ENCODE measurements around the gene STK32B.

Gene STK32B

DNA sequence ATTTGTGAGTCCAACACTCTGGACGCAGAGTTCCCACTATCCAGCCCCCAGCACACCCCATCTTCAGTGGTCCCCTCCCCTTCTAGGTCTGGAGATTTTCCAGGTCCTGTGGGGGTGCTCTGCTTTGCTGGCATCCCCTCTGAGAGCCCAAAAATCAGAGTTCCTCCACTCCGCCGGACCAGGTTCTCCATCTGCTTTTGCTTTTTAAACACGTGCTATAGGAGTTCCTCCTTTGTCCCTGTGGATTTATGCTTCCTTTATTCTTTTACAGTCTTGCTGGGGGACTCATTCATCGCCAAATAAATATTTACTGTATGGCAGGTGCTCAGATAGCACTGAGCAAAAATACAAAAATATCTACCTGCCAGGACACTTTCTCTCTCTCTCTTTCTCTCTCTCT, 324.7 kb downstream of the STK32B start:
- Histone ChIP-seq H3K4me1 (ENCODE audit: control insufficient read depth, insufficient read depth, low read length) (no peaks in the 10 kb centered on the region), H3K4me3 (ENCODE audit: low read depth, low read length) (no peak overlapping the region), H3K36me3 (ENCODE audit: control insufficient read depth, insufficient read depth, low read length) (no peaks in the 10 kb centered on the region), H3K27me3 (ENCODE audit: control insufficient read depth, insufficient read depth, low read length) (no peaks in the 10 kb centered on the region), H3K9me3 (ENCODE audit: control insufficient read depth, insufficient read depth, low read length) (no peaks in the 10 kb centered on the region), H3K9ac (ENCODE audit: low read depth, low read length) (no peak overlapping the region)

DNA sequence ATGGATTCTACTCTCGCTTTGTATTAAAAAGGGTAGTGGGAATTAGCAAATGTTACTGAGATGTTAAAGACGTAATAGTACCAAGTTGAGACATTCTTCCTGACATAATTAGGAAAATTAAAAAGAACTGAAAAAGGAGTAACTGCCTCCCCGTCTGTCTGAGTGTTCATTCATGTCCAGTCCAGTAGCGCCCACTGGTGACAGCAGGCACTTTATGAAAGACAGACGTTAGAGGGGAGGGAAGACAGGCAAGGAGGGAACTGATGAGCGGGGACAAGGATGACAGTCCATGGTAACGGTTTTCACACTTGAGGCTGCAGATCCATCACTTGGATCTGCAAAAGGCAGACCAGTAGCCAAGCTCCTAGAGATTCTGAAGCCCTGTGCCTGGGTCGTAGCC, 326.7 kb downstream of the STK32B start:
- no peak overlapping the region for H3K9ac ChIP-seq (ENCODE audit: low read depth, low read length)
- no peaks in the 10 kb centered on the region for H3K4me1 ChIP-seq (ENCODE audit: control insufficient read depth, insufficient read depth, low read length)
- no peaks in the 10 kb centered on the region for H3K27me3 ChIP-seq (ENCODE audit: control insufficient read depth, insufficient read depth, low read length)
- no peaks in the 10 kb centered on the region for H3K36me3 ChIP-seq (ENCODE audit: control insufficient read depth, insufficient read depth, low read length)
- no peak overlapping the region for H3K4me3 ChIP-seq (ENCODE audit: low read depth, low read length)
- H3K9me3 ChIP-seq (ENCODE audit: control insufficient read depth, insufficient read depth, low read length): no peaks in the 10 kb centered on the region

DNA sequence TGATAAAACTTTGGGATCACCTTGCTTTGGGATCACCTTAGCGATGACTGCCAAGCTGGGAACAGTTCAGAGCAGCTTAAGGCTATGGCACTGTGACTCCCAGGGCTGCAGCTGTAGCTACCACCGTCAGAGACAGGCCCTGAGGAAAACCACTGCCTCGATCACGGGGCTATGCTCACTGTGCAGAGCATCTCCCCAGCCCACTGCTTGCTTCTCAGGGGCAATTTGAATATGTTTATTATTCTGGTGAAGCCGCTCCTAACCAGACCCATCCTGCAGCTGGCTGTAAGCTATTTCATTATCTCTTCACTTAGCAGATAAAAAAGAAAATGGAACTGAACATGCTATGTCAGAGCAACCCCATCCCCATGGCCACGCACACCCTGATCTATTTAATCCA, 328.6 kb downstream of the STK32B start:
- no peak overlapping the region for H3K9ac ChIP-seq (ENCODE audit: low read depth, low read length)
- H3K4me1 ChIP-seq (ENCODE audit: control insufficient read depth, insufficient read depth, low read length): no peaks in the 10 kb centered on the region
- peaks cover under 1% of the 10 kb centered on the region for H3K36me3 ChIP-seq (ENCODE audit: control insufficient read depth, insufficient read depth, low read length)
- no peaks in the 10 kb centered on the region for H3K9me3 ChIP-seq (ENCODE audit: control insufficient read depth, insufficient read depth, low read length)
- H3K4me3 ChIP-seq (ENCODE audit: low read depth, low read length): no peak overlapping the region
- no peaks in the 10 kb centered on the region for H3K27me3 ChIP-seq (ENCODE audit: control insufficient read depth, insufficient read depth, low read length)

DNA sequence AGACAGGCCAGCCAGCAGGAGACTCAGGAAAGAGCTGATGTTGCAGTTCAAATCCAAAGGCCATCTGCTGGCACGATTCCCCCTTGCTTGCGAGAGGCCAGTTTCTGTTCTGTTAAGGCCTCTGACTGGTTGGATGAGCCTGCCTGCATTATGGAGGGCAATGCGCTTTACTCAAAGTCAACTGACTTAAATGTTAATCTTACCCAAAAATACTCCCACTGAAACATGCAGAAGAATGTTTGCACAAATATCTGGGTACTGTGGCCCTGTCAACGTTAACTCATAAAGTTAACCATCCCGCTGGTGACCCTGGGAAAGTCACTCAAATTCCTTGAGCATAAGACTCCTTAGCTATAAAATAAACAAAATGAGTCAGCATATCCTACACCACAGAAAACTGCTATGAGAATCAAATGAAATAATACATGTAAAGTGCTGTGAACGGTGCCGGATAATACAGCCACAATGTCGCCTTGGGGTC, 330.7 kb downstream of the STK32B start:
- Histone ChIP-seq H3K4me1 (ENCODE audit: control insufficient read depth, insufficient read depth, low read length) (no peaks in the 10 kb centered on the region), H3K9me3 (ENCODE audit: control insufficient read depth, insufficient read depth, low read length) (no peaks in the 10 kb centered on the region), H3K27me3 (ENCODE audit: control insufficient read depth, insufficient read depth, low read length) (no peaks in the 10 kb centered on the region), H3K9ac (ENCODE audit: low read depth, low read length) (no peak overlapping the region), H3K36me3 (ENCODE audit: control insufficient read depth, insufficient read depth, low read length) (peaks cover 3% of the 10 kb centered on the region), H3K4me3 (ENCODE audit: low read depth, low read length) (no peak overlapping the region)

GRCh38 chr4:5383191-5383980, 332.1 kb downstream of the STK32B start:
- no peak overlapping the region for H3K9ac ChIP-seq (ENCODE audit: low read depth, low read length)
- no peaks in the 10 kb centered on the region for H3K27me3 ChIP-seq (ENCODE audit: control insufficient read depth, insufficient read depth, low read length)
- peaks cover 3% of the 10 kb centered on the region for H3K36me3 ChIP-seq (ENCODE audit: control insufficient read depth, insufficient read depth, low read length)
- no peaks in the 10 kb centered on the region for H3K4me1 ChIP-seq (ENCODE audit: control insufficient read depth, insufficient read depth, low read length)
- H3K9me3 ChIP-seq (ENCODE audit: control insufficient read depth, insufficient read depth, low read length): no peaks in the 10 kb centered on the region
- H3K4me3 ChIP-seq (ENCODE audit: low read depth, low read length): no peak overlapping the region

DNA sequence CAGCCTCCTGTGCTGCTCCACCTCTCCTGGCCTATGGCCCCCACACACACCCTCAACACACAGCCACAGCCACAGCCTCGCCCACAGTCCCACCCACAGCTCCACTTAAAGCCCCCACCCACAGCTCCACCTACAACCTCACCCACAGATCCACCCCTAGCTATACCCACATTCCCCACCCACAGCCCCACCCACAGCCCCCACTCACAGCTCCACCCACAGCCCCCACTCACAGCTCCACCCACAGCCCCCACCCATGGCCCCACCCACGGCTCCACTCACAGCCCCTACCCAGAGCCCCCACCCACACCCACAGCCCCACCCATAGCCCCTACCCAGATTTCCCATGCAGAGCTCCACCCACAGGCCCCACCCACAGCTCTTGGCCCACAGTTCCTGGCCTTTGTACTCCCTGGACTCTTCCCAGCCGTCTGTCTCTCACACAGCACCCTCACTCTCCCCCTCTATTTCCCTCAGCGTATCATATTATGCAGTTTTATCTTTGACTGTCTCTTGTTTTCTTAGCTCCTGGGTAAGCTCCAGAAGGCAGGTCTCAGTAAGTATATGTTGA, 334.5 kb downstream of the STK32B start:
- Histone ChIP-seq H3K36me3 (ENCODE audit: control insufficient read depth, insufficient read depth, low read length) (peaks cover 3% of the 10 kb centered on the region), H3K27me3 (ENCODE audit: control insufficient read depth, insufficient read depth, low read length) (no peaks in the 10 kb centered on the region), H3K4me1 (ENCODE audit: control insufficient read depth, insufficient read depth, low read length) (no peaks in the 10 kb centered on the region), H3K9me3 (ENCODE audit: control insufficient read depth, insufficient read depth, low read length) (no peaks in the 10 kb centered on the region), H3K9ac (ENCODE audit: low read depth, low read length) (no peak overlapping the region), H3K4me3 (ENCODE audit: low read depth, low read length) (no peak overlapping the region)

GRCh38 chr4:5386921-5387320, 335.6 kb downstream of the STK32B start:
- Histone ChIP-seq H3K27me3 (ENCODE audit: control insufficient read depth, insufficient read depth, low read length) (no peaks in the 10 kb centered on the region), H3K9ac (ENCODE audit: low read depth, low read length) (no peak overlapping the region), H3K4me3 (ENCODE audit: low read depth, low read length) (no peak overlapping the region), H3K4me1 (ENCODE audit: control insufficient read depth, insufficient read depth, low read length) (no peaks in the 10 kb centered on the region), H3K36me3 (ENCODE audit: control insufficient read depth, insufficient read depth, low read length) (peaks cover 3% of the 10 kb centered on the region), H3K9me3 (ENCODE audit: control insufficient read depth, insufficient read depth, low read length) (no peaks in the 10 kb centered on the region)

GRCh38 chr4:5387457-5387856, 336.2 kb downstream of the STK32B start:
- H3K9ac ChIP-seq (ENCODE audit: low read depth, low read length): no peak overlapping the region
- H3K36me3 ChIP-seq (ENCODE audit: control insufficient read depth, insufficient read depth, low read length): peaks cover 3% of the 10 kb centered on the region
- H3K4me1 ChIP-seq (ENCODE audit: control insufficient read depth, insufficient read depth, low read length): no peaks in the 10 kb centered on the region
- H3K4me3 ChIP-seq (ENCODE audit: low read depth, low read length): no peak overlapping the region
- no peaks in the 10 kb centered on the region for H3K9me3 ChIP-seq (ENCODE audit: control insufficient read depth, insufficient read depth, low read length)
- no peaks in the 10 kb centered on the region for H3K27me3 ChIP-seq (ENCODE audit: control insufficient read depth, insufficient read depth, low read length)

GRCh38 chr4:5389756-5390310, 338.6 kb downstream of the STK32B start:
- peaks cover 2% of the 10 kb centered on the region for H3K36me3 ChIP-seq (ENCODE audit: control insufficient read depth, insufficient read depth, low read length)
- no peaks in the 10 kb centered on the region for H3K27me3 ChIP-seq (ENCODE audit: control insufficient read depth, insufficient read depth, low read length)
- no peaks in the 10 kb centered on the region for H3K4me1 ChIP-seq (ENCODE audit: control insufficient read depth, insufficient read depth, low read length)
- H3K4me3 ChIP-seq (ENCODE audit: low read depth, low read length): no peak overlapping the region
- H3K9ac ChIP-seq (ENCODE audit: low read depth, low read length): no peak overlapping the region
- H3K9me3 ChIP-seq (ENCODE audit: control insufficient read depth, insufficient read depth, low read length): no peaks in the 10 kb centered on the region

DNA sequence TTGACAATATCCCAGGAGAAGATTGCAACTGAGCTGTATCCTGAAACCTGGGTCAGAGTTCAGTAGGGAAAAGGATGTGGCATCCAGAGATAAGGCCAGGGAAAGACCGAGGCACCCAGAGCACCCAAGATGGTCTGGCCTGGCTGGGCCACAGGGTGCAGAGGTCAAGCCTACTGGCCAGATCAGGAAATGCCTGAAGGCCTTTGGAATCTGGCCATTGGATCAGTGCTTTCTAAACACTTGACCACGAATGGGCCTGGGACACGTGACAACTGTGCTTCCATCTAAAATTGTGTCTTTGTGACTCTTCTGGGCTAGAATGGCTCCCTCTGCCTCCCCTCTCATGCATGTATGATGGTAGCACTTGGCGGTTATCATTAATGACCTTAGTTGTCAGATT, 340.2 kb downstream of the STK32B start:
- H3K27me3 ChIP-seq (ENCODE audit: control insufficient read depth, insufficient read depth, low read length): no peaks in the 10 kb centered on the region
- H3K9ac ChIP-seq (ENCODE audit: low read depth, low read length): no peak overlapping the region
- H3K4me3 ChIP-seq (ENCODE audit: low read depth, low read length): no peak overlapping the region
- H3K36me3 ChIP-seq (ENCODE audit: control insufficient read depth, insufficient read depth, low read length): no peaks in the 10 kb centered on the region
- H3K4me1 ChIP-seq (ENCODE audit: control insufficient read depth, insufficient read depth, low read length): no peaks in the 10 kb centered on the region
- no peaks in the 10 kb centered on the region for H3K9me3 ChIP-seq (ENCODE audit: control insufficient read depth, insufficient read depth, low read length)

GRCh38 chr4:5393911-5394513, 342.7 kb downstream of the STK32B start:
- Histone ChIP-seq H3K36me3 (ENCODE audit: control insufficient read depth, insufficient read depth, low read length) (no peaks in the 10 kb centered on the region), H3K9ac (ENCODE audit: low read depth, low read length) (no peak overlapping the region), H3K4me3 (ENCODE audit: low read depth, low read length) (no peak overlapping the region), H3K9me3 (ENCODE audit: control insufficient read depth, insufficient read depth, low read length) (no peaks in the 10 kb centered on the region), H3K4me1 (ENCODE audit: control insufficient read depth, insufficient read depth, low read length) (peaks cover 2% of the 10 kb centered on the region), H3K27me3 (ENCODE audit: control insufficient read depth, insufficient read depth, low read length) (no peaks in the 10 kb centered on the region)

DNA sequence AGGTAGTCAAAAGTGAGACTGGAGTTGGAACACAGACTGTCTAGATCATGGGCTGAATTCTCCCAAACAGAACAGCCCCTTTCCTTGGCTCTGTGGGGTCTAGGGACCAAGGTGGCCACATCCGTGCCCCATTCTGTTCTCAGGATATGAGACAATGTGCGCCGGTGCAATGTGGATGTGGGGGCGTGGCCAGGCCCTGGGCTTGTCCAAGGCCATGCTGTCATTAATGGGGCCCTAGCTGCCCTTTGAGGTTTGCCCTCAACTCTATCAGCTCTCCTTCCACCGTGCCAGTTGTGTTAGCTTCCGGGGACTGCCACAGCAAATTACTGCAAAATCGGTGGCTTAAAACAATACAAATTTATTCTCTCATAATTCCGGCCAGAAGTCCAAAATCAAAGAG, 344.5 kb downstream of the STK32B start:
- Histone ChIP-seq H3K27me3 (ENCODE audit: control insufficient read depth, insufficient read depth, low read length) (no peaks in the 10 kb centered on the region), H3K4me3 (ENCODE audit: low read depth, low read length) (no peak overlapping the region), H3K36me3 (ENCODE audit: control insufficient read depth, insufficient read depth, low read length) (no peaks in the 10 kb centered on the region), H3K4me1 (ENCODE audit: control insufficient read depth, insufficient read depth, low read length) (peaks cover 2% of the 10 kb centered on the region), H3K9ac (ENCODE audit: low read depth, low read length) (no peak overlapping the region), H3K9me3 (ENCODE audit: control insufficient read depth, insufficient read depth, low read length) (no peaks in the 10 kb centered on the region)

All from iPS-15b (cell line).